ENCODE results near the gene QRICH2.

GRCh38 chr17:76326306-76326705, 18.2 kb upstream of the QRICH2 start:
- no peak for TF ChIP-seq EZH2phosphoT487 (conservative IDR thresholded peaks at IDR 0.05; ENCODE audit: low read length)
- TF ChIP-seq, protein P1, sequence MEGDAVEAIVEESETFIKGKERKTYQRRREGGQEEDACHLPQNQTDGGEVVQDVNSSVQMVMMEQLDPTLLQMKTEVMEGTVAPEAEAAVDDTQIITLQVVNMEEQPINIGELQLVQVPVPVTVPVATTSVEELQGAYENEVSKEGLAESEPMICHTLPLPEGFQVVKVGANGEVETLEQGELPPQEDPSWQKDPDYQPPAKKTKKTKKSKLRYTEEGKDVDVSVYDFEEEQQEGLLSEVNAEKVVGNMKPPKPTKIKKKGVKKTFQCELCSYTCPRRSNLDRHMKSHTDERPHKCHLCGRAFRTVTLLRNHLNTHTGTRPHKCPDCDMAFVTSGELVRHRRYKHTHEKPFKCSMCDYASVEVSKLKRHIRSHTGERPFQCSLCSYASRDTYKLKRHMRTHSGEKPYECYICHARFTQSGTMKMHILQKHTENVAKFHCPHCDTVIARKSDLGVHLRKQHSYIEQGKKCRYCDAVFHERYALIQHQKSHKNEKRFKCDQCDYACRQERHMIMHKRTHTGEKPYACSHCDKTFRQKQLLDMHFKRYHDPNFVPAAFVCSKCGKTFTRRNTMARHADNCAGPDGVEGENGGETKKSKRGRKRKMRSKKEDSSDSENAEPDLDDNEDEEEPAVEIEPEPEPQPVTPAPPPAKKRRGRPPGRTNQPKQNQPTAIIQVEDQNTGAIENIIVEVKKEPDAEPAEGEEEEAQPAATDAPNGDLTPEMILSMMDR (IDR thresholded peaks at IDR 0.05; ENCODE audit: insufficient read depth, low read length, poor library complexity, severe bottlenecking): no peak
